ENCODE data around the gene SMG1. TPM values are rescaled to one million over a fixed set of nuclear protein-coding genes. Genes with fewer than 3 reads are reported as not detected.

The SMG1 gene
- total and polyA plus RNA-seq, 4 donors: 5.3 to 70.8 (median 22.3) TPM

GRCh38 chr16:18969855-18970240 is 43.6 kb upstream of the SMG1 start:
- H3K27ac ChIP-seq (ENCODE audit: low read depth in 1 of 2, low read length in 2 of 2): no peak overlapping the region
- peaks cover 0 to 3% (median 1%) of the 10 kb centered on the region in 4 donors for H3K4me1 ChIP-seq (ENCODE audit: control insufficient read depth in 4 of 4, insufficient read depth in 4 of 4, low read length in 3 of 4)
- H3K27me3 ChIP-seq (ENCODE audit: control insufficient read depth in 4 of 4, insufficient read depth in 4 of 4, low read length in 3 of 4): no peaks in the 10 kb centered on the region
- H3K9me3 ChIP-seq (ENCODE audit: control insufficient read depth in 4 of 4, low read length in 3 of 4): no peaks in the 10 kb centered on the region
- WGBS: 88% methylated on average over 4 of the region's 4 CpGs
- DNase-seq (ENCODE audit: low spot score): no peak
- no peak overlapping the region for H3K4me3 ChIP-seq (ENCODE audit: low read depth in 1 of 3, low read length in 3 of 3)
- peaks cover 0 to 2% (median 0%) of the 10 kb centered on the region in 4 donors for H3K36me3 ChIP-seq (ENCODE audit: control insufficient read depth in 4 of 4, insufficient read depth in 3 of 4, low read depth in 1 of 4, low read length in 3 of 4)
- H3K9ac ChIP-seq (ENCODE audit: low read depth in 1 of 2, low read length in 2 of 2): no peak overlapping the region
- no peak for TF ChIP-seq RAD21 (IDR thresholded peaks at IDR 0.05)
- no peak for TF ChIP-seq JUND (IDR thresholded peaks at IDR 0.05)
- no peak for TF ChIP-seq NR2F2 (IDR thresholded peaks at IDR 0.05)

- H3K27ac ChIP-seq (ENCODE audit: low read depth in 1 of 2, low read length in 2 of 2): no peak overlapping the region
- H3K4me1 ChIP-seq (ENCODE audit: control insufficient read depth in 4 of 4, insufficient read depth in 4 of 4, low read length in 3 of 4): peaks cover 0 to 3% (median 1%) of the 10 kb centered on the region in 4 donors
- no peaks in the 10 kb centered on the region for H3K9me3 ChIP-seq (ENCODE audit: control insufficient read depth in 4 of 4, low read length in 3 of 4)
- H3K36me3 ChIP-seq (ENCODE audit: control insufficient read depth in 4 of 4, insufficient read depth in 3 of 4, low read depth in 1 of 4, low read length in 3 of 4): peaks cover 0 to 2% (median 0%) of the 10 kb centered on the region in 4 donors
- DNase-seq (ENCODE audit: low spot score): peak; percentile 88
- H3K27me3 ChIP-seq (ENCODE audit: control insufficient read depth in 4 of 4, insufficient read depth in 4 of 4, low read length in 3 of 4): no peaks in the 10 kb centered on the region
- H3K4me3 ChIP-seq (ENCODE audit: low read depth in 1 of 3, low read length in 3 of 3): peak overlapping the region in 1 of 3 donors; percentile 40
- H3K9ac ChIP-seq (ENCODE audit: low read depth in 1 of 2, low read length in 2 of 2): no peak overlapping the region
- TF ChIP-seq RAD21 (IDR thresholded peaks at IDR 0.05) (peak; percentile 92 to 93), ZBTB33 (IDR thresholded peaks at IDR 0.05) (no peak), GABPA (IDR thresholded peaks at IDR 0.05 in 1 of 2, conservative IDR thresholded peaks at IDR 0.05 in 1 of 2) (no peak), HNF4G (IDR thresholded peaks at IDR 0.05) (no peak), NR2F2 (IDR thresholded peaks at IDR 0.05) (no peak), CTCF (IDR thresholded peaks at IDR 0.05; ENCODE audit: low read depth, low read length, missing input control) (peak; percentile 92), TAF1 (conservative IDR thresholded peaks at IDR 0.05) (no peak), YY1 (IDR thresholded peaks at IDR 0.05) (no peak), RXRA (IDR thresholded peaks at IDR 0.05) (peak in 1 of 2 donors; percentile 14), FOXA1 (IDR thresholded peaks at IDR 0.05) (no peak), REST (IDR thresholded peaks at IDR 0.05) (no peak), JUND (IDR thresholded peaks at IDR 0.05) (peak in 1 of 2 donors; percentile 14), SP1 (IDR thresholded peaks at IDR 0.05) (no peak), MAX (IDR thresholded peaks at IDR 0.05) (no peak), ATF3 (IDR thresholded peaks at IDR 0.05) (no peak), FOXA2 (IDR thresholded peaks at IDR 0.05) (no peak), EGR1 (IDR thresholded peaks at IDR 0.05; ENCODE audit: low read depth in 2 of 2) (no peak), HNF4A (conservative IDR thresholded peaks at IDR 0.05) (peak in 1 of 2 donors; percentile 9)
- 23% methylated on average over 18 of the region's 18 CpGs for WGBS
Measured at GRCh38 chr16:18969050-18969854, 43.0 kb upstream of the SMG1 start.
